HCT116 (cell line): ENCODE measurements around the gene DDR1. TPM values are rescaled to one million over a fixed set of nuclear protein-coding genes. Genes with fewer than 3 reads are reported as not detected.

Source experiments
- ATAC-seq: fragments of 200-7000 bp; cut with Tn5 transposase; 2 replicates; pipeline ENCODE4 v1.9.1; 2020; ENCODE audit warnings: mild to moderate bottlenecking, moderate library complexity
- BruUV-seq: library from RNA; stranded (reverse); fragments of 400-500 nt; replicated peaks from 2 replicates; lab custom pipeline; 2021; lab: Mats Ljungman, UMichigan
- CTCF ChIA-PET: fragments of 300-600 bp; sonication (Branson Sonifier 250); formaldehyde crosslinking; loops from one replicate; lab custom pipeline; 2021; ENCODE audit warnings: antibody characterized with exemption; lab: Charles Lee
- POLR2A ChIA-PET: fragments of 300-600, 350-600 bp; sonication (Branson Sonifier 250); formaldehyde crosslinking; loops from one replicate; lab custom pipeline; 2021; ENCODE audit warnings: antibody characterized with exemption; lab: Charles Lee
- RAD21 ChIA-PET, 2 experiments: fragments of 300-600 bp; sonication (Branson Sonifier 250); formaldehyde crosslinking; loops; one replicate each; lab custom pipeline; 2023; ENCODE audit warnings: low total read pairs in 2 of 2; ENCODE audit not compliant: uncharacterized antibody in 2 of 2, unreplicated experiment in 2 of 2, low non-redundant PET in 1 of 2; lab: Charles Lee
- DNase-seq: peaks from one replicate; pipeline ENCODE4 v3.0.0-alpha.2; 2010; ENCODE audit warnings: low read depth, low spot score
- H2AFZ ChIP-seq: fragments of 200-600 bp; shearing (Covaris generic), sonication (generic); 2 replicates; pipeline ENCODE4 v1.6.1; 2017; ENCODE audit warnings: low read depth, mixed run types, mixed read lengths, antibody characterized with exemption, low read length; ENCODE audit not compliant: poor library complexity, severe bottlenecking
- H3K27ac ChIP-seq: 2 replicates; pipeline ENCODE4 v1.5.1; 2012; ENCODE audit warnings: low read depth, low read length
- H3K27me3 ChIP-seq: fragments of 200-600 bp; sonication (generic); 2 replicates; pipeline ENCODE4 v1.6.1; 2016; ENCODE audit warnings: mixed run types, low read length, mixed read lengths; ENCODE audit not compliant: insufficient read depth
- H3K36me3 ChIP-seq, 2 experiments: fragments of 200-500 bp in 1 of 2; fragments of 200-600 bp in 1 of 2; sonication (Bioruptor generic) in 1 of 2; sonication (generic) in 1 of 2; 2 replicates each; pipeline versions ENCODE4 v1.5.1 to v1.6.1; 2014 to 2016; ENCODE audit warnings: low read length in 2 of 2, inconsistent platforms in 1 of 2, mixed read lengths in 1 of 2, mixed run types in 1 of 2; ENCODE audit not compliant: insufficient read depth in 2 of 2, control insufficient read depth in 1 of 2
- H3K4me1 ChIP-seq, 2 experiments: fragments of 200-600 bp in 1 of 2; sonication (generic) in 1 of 2; 2 replicates each; pipeline versions ENCODE4 v1.5.1 to v1.6.1; 2012 to 2017; ENCODE audit warnings: low read length in 2 of 2, inconsistent platforms in 1 of 2, mild to moderate bottlenecking in 1 of 2, mixed read lengths in 1 of 2, mixed run types in 1 of 2, moderate library complexity in 1 of 2; ENCODE audit not compliant: insufficient read depth in 2 of 2, control insufficient read depth in 1 of 2
- H3K4me2 ChIP-seq: fragments of 200-600 bp; sonication (generic); 2 replicates; pipeline ENCODE4 v1.6.1; 2017; ENCODE audit warnings: mixed run types, low read length, mixed read lengths
- H3K4me3 ChIP-seq, 2 experiments: fragments of 200-600 bp in 1 of 2; sonication (generic) in 1 of 2; replicated peaks in 1 of 2; 2 replicates each; pipeline ENCODE4 v1.5.1; 2011 to 2016; ENCODE audit warnings: low read length in 2 of 2, control low read depth in 1 of 2, low read depth in 1 of 2, mild to moderate bottlenecking in 1 of 2, mixed read lengths in 1 of 2, mixed run types in 1 of 2
- H3K79me2 ChIP-seq: fragments of 200-600 bp; sonication (generic); 2 replicates; pipeline ENCODE4 v1.6.1; 2017; ENCODE audit warnings: mild to moderate bottlenecking, mixed run types, low read length, moderate library complexity, mixed read lengths; ENCODE audit not compliant: insufficient read depth
- H3K9ac ChIP-seq: fragments of 200-600 bp; sonication (generic); 2 replicates; pipeline ENCODE4 v1.6.1; 2016; ENCODE audit warnings: low read length, mixed read lengths
- H3K9me2 ChIP-seq: fragments of 200-600 bp; sonication (generic), shearing (Covaris generic); 2 replicates; pipeline ENCODE4 v1.6.1; 2017; ENCODE audit warnings: mixed run types, mild to moderate bottlenecking, moderate library complexity; ENCODE audit not compliant: insufficient read depth
- H3K9me3 ChIP-seq, 2 experiments: fragments of 200-500 bp in 1 of 2; fragments of 200-600 bp in 1 of 2; sonication (Bioruptor generic) in 1 of 2; sonication (generic) in 1 of 2; 2 replicates each; pipeline ENCODE4 v1.6.1; 2014 to 2017; ENCODE audit warnings: low read length in 2 of 2, mixed read lengths in 2 of 2, inconsistent platforms in 1 of 2, low read depth in 1 of 2, mild to moderate bottlenecking in 1 of 2, mixed run types in 1 of 2, moderate library complexity in 1 of 2; ENCODE audit not compliant: control insufficient read depth in 1 of 2, insufficient read depth in 1 of 2
- H4K20me1 ChIP-seq: fragments of 200-600 bp; sonication (generic), shearing (Covaris generic); 2 replicates; pipeline ENCODE4 v1.6.1; 2017; ENCODE audit warnings: mixed run types, mild to moderate bottlenecking, moderate library complexity; ENCODE audit not compliant: insufficient read depth
- CEBPB ChIP-seq: IDR thresholded peaks from 2 replicates; pipeline ENCODE4 v1.6.1; 2012; ENCODE audit warnings: low read depth
- FOSL1 ChIP-seq: IDR thresholded peaks from 2 replicates; pipeline ENCODE4 v1.6.1; 2012; ENCODE audit warnings: low read depth
- RAD21 ChIP-seq: IDR thresholded peaks from 2 replicates; pipeline ENCODE4 v1.6.1; 2012; ENCODE audit warnings: low read depth, mild to moderate bottlenecking
- TCF7L2 ChIP-seq: IDR thresholded peaks from 2 replicates; pipeline ENCODE4 v1.7.0; 2011; ENCODE audit warnings: borderline replicate concordance, inconsistent platforms; ENCODE audit not compliant: insufficient read depth, insufficient read length; ENCODE audit errors: extremely low read depth
- YY1 ChIP-seq: IDR thresholded peaks from 2 replicates; pipeline ENCODE4 v1.6.1; 2011; ENCODE audit warnings: low read length, low read depth, moderate library complexity, mild to moderate bottlenecking; ENCODE audit not compliant: insufficient replicate concordance; ENCODE audit errors: extremely low read depth
- intact Hi-C: fragments of 100-400 bp; cut with micrococcal nuclease; formaldehyde crosslinking; loops from 2 replicates; pipeline ENCODE4 v1.10.0; 2022
- total RNA-seq: library from RNA; stranded (reverse); gene quantifications from one replicate; pipeline ENCODE4 v1.2.1, GENCODE V29; 2021; ENCODE audit not compliant: unreplicated experiment
- TF ChIP-seq, protein P1 (sequence below): IDR thresholded peaks from 2 replicates; pipeline ENCODE4 v1.6.1; 2012

DDR1 gene
- total RNA-seq, 1 experiment from 2014 or later = 211 TPM

DNA sequence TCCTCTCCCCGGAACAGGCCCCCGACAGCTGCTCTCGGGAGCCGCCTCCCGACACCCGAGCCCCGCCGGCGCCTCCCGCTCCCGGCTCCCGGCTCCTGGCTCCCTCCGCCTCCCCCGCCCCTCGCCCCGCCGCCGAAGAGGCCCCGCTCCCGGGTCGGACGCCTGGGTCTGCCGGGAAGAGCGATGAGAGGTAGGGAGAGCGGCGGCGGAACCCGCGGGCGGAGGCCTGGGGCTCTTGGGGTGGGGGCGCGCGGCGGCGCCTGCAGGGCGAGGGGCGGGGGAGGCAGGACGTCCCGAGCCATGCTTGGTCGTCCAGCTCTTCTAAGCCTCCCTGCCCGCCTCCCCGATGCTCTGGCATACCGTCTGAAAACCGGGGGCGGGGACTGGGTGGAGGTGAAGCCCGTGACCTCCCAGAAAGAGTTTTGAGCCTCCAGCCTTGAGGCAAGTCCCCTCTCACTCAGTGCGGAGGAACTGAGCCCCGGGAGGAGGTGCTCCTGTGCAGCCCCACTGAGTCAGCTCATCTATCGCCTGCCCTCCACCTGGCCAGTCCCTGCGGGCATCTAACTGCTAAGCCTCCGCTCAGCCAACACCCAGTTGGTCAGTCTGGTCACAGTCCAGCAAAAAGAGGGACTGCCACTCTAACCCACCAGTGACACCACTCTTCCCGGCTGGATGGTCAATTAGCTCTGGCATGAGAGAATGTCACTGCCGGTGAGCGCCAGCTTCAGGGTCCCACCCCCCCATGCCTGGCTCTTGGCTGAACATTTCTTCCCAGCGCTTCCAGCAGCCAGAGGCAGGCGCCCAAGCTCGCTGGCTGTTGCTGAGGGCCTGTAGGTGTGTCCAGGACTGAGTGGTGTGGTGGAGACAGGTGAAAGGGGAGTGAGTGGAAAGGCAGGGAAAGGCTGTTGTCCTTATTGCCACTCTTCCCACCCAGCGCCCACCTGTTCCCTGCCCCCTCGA is 482 bp downstream of the DDR1 start:
- POLR2A ChIA-PET = interaction anchor here (0.7 to 1.4 kb wide), 5 partner anchors 9 to 57 kb away, joined by 3 to 8 read pairs (median 4); partner anchors contain the start of gene VARS2
- no peaks in the 10 kb centered on the region for H3K27me3 ChIP-seq
- peaks cover 3 to 11% of the 10 kb centered on the region in 2 experiments; a peak in 2 of 4 replicates for H3K36me3 ChIP-seq
- no peaks in the 10 kb centered on the region for H3K9me3 ChIP-seq
- peak; percentile 14 for ATAC-seq
- TF ChIP-seq CEBPB (no peak), YY1 (no peak), RAD21 (no peak), TCF7L2 (no peak), FOSL1 (no peak)
- TF ChIP-seq, protein P1, sequence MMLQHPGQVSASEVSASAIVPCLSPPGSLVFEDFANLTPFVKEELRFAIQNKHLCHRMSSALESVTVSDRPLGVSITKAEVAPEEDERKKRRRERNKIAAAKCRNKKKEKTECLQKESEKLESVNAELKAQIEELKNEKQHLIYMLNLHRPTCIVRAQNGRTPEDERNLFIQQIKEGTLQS = no peak
- TF ChIP-seq, all 23 proteins: peak for 0
- Histone ChIP-seq H3K4me3 (peak overlapping the region; percentile 83 to 87), H3K4me2 (peak overlapping the region; percentile 99), H3K79me2 (peaks cover 68% of the 10 kb centered on the region), H3K4me1 (peaks cover 50 to 65% of the 10 kb centered on the region in 2 experiments), H4K20me1 (no peaks in the 10 kb centered on the region), H3K9me2 (no peaks in the 10 kb centered on the region), H2AFZ (no peak overlapping the region), H3K9ac (peak overlapping the region; percentile 92), H3K27ac (peak overlapping the region; percentile 99)
- ChIA-PET CTCF (interaction anchor here (1.2 kb wide), 1 partner anchor 29 kb away, joined by 5 read pairs; the partner anchor contains the start of gene VARS2), RAD21 (interaction anchor here (0.6 to 1.4 kb wide), 3 partner anchors 20 to 58 kb away, joined by 3 to 9 read pairs (median 4); partner anchors contain the start of gene GTF2H4 (in 1 of the 2))
- no TSS peak for BruUV-seq
- no peak for DNase-seq
- intact Hi-C loops = loop anchor here (2.0 kb wide), 1 partner anchor 24 kb away; the partner anchor contains the start of gene GTF2H4
